Thyroid gland (tissue), 4 donors: ENCODE data around the gene SERPINB2. TPM values are rescaled to one million over a fixed set of nuclear protein-coding genes. Genes with fewer than 3 reads are reported as not detected.
"Not testable (repeated sequence)": the region's sequence is repeated elsewhere in the genome, so short reads cannot be mapped to it uniquely, and the experiment has no call there.

Experiments used
- DNase-seq, 2 donors: peaks; one replicate each; pipeline ENCODE4 v3.0.0-alpha.2; 2019
- H3K27ac ChIP-seq, 3 donors: fragments of 200-600 bp; sonication (generic); 1 replicate in 2 of 3; 2 replicates in 1 of 3; pipeline ENCODE4 v1.5.1; 2016 to 2019; ENCODE audit warnings: mild to moderate bottlenecking in 1 of 3, moderate library complexity in 1 of 3
- H3K27me3 ChIP-seq: fragments of 200-600 bp; sonication (generic); one replicate; pipeline ENCODE4 v1.5.1; 2019
- H3K36me3 ChIP-seq, 2 donors: fragments of 200-600 bp; sonication (generic); one replicate each; pipeline ENCODE4 v1.5.1; 2016 to 2019
- H3K4me1 ChIP-seq, 2 donors: fragments of 200-600 bp; sonication (generic); one replicate each; pipeline ENCODE4 v1.5.1; 2017 to 2019
- H3K4me3 ChIP-seq, 3 donors: fragments of 200-600 bp; sonication (generic); replicated peaks in 1 of 3; 1 replicate in 2 of 3; 2 replicates in 1 of 3; pipeline ENCODE4 v1.5.1; 2016; ENCODE audit warnings: mild to moderate bottlenecking in 1 of 3
- H3K9me3 ChIP-seq: fragments of 200-600 bp; sonication (generic); one replicate; pipeline ENCODE4 v1.5.1; 2017
- CTCF ChIP-seq, 6 experiments: fragments of 200-600 bp in 3 of 6; fragments of 450-650 bp in 3 of 6; sonication (generic) in 3 of 6; IDR thresholded peaks; one replicate each; pipeline ENCODE4 v1.5.1; 2016 to 2019; ENCODE audit warnings: antibody characterized with exemption in 6 of 6, mild to moderate bottlenecking in 2 of 6, inconsistent platforms in 1 of 6, moderate library complexity in 1 of 6
- POLR2A ChIP-seq, 2 donors: fragments of 450-650 bp; IDR thresholded peaks; one replicate each; pipeline ENCODE4 v1.6.1; 2017; ENCODE audit warnings: antibody characterized with exemption in 2 of 2, mild to moderate bottlenecking in 2 of 2, moderate library complexity in 1 of 2
- WGBS, 2 donors: methylation state at CpG; one replicate each; pipeline ENCODE4 v1.1.5; 2017; 5-methylcytosine and 5-hydroxymethylcytosine counted together
- intact Hi-C: fragments of 100-400 bp; cut with DNase I; formaldehyde crosslinking; loops from one replicate; pipeline ENCODE4 v1.15.1; 2023
- total RNA-seq, 4 donors: library from RNA; depleted of rRNA; stranded (reverse); fragments of >200 nt; gene quantifications; one replicate each; pipeline ENCODE4 v1.2.3, GENCODE V29; 2016

SERPINB2 gene
- total RNA-seq, 4 donors from 2014 or later = 0.22 to 0.67 TPM; not detected in 2

GRCh38 chr18:63928331-63928730, 40.8 kb downstream of the SERPINB2 start:
- WGBS, 2 donors = 79 to 86% methylated on average over 8 of the region's 8 CpGs
- TF ChIP-seq CTCF (IDR thresholded peaks at IDR 0.05) = no peak
- no peak for TF ChIP-seq POLR2A (IDR thresholded peaks at IDR 0.05)

DNA sequence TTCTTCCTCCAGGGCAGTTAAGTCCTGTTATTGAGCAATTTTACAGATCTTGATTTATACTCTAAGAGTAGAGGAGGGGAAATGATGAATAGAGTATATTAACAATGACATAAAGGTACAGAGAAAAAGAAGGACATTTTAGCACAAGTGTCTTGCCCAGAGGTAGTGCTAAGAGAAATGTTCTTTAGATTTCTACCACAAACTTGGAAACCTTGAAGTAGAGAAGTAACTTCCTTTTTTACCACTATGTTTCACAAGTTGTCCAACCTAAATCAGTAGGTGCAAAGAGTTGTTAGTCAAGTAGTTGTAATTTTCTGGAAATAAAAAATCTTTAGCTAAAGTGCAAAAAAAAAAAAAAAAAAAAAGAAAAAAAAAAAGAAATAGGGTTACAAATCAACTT, 41.9 kb downstream of the SERPINB2 start:
- H3K4me3 ChIP-seq, H3K36me3 ChIP-seq, H3K27ac ChIP-seq, H3K4me1 ChIP-seq, H3K27me3 ChIP-seq, DNase-seq, intact Hi-C loops, H3K9me3 ChIP-seq: not testable (repeated sequence)

More at GRCh38 chr18:63928331-63928730, 40.8 kb downstream of the SERPINB2 start:
- Histone ChIP-seq H3K27me3 (no peaks in the 10 kb centered on the region), H3K9me3 (no peaks in the 10 kb centered on the region), H3K4me3 (no peak overlapping the region), H3K4me1 (no peaks in the 10 kb centered on the region), H3K36me3 (no peaks in the 10 kb centered on the region), H3K27ac (no peak overlapping the region)
- no peak for DNase-seq
- intact Hi-C loops = no loop called here

DNA sequence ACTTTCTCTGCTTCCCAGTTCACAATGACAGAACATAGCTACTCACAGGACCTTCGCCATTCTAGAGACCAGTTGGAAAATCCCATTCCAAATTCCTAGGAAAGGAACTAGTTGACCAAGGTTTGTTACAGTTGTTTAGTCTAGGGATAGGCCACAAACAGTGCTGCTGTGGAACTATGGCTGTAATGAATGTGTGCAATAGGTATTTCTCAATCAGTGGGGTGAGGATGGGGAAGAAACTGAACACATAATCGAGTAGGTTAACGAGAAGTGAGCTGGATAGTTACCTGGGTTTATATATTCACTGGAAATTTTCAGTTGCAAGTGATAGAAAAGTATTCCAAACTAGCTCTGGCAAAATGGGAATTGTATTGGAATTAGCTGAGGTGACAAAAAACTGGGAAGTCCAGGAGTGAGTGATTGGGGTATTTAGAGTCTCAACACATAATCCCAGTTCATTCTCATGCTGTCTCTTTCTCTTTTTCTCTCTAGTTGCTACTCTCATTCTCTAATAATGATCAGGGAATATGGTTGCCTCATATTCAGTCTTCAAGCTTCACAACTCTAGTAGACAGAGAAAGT, 43.4 kb downstream of the SERPINB2 start:
- TF ChIP-seq POLR2A (IDR thresholded peaks at IDR 0.05) = no peak
- TF ChIP-seq CTCF (IDR thresholded peaks at IDR 0.05) = no peak
- 87 to 92% methylated on average over 3 of the region's 3 CpGs for WGBS, 2 donors
- Histone ChIP-seq H3K27ac (no peak overlapping the region), H3K4me3 (no peak overlapping the region), H3K27me3 (no peaks in the 10 kb centered on the region), H3K36me3 (no peaks in the 10 kb centered on the region), H3K4me1 (no peaks in the 10 kb centered on the region), H3K9me3 (no peaks in the 10 kb centered on the region)
- DNase-seq = no peak
- intact Hi-C loops = no loop called here

DNA sequence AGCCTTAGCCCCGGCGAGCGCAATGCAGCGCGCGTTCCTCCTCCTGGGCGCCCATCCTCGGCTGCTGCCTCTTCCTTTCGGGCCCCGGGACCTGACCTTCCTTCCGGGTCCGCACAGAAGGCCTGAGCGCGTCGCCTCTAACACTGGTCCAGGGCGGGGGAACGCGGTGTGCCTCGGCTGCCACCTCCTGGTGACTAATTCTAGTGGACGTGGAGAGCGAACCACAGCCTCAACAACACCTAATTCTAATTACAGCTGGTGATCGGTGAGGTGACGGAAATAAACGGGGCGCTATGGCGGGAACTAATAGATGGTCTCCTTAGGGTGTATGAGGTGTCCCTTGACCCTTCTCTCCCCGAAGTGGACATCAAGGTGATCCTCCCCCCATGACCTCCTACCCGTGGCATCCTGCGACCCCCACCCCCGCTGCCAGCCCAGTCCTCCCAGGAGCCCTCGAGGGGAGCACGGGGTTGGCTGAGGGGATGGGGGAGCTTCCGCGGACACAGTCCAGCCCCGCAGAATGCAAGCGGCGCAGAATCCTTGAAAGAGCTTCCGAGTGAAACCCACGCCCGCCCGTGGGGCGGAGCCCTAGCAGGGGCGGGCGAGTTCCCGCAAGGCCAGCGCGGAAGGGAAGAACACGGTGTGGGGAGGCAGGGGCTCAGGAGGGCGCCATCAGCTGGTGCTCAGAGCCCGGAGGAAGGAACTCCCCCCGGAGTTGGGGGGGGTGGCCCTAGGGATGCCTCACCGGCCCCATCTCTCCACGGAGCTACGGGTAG, 48.8 kb downstream of the SERPINB2 start:
- no peaks in the 10 kb centered on the region for H3K36me3 ChIP-seq
- H3K4me3 ChIP-seq = peak overlapping the region; percentile 5 to 32 (median 18)
- H3K27me3 ChIP-seq = no peaks in the 10 kb centered on the region
- 2% methylated on average over 29 to 30 of the region's 54 CpGs for WGBS, 2 donors
- DNase-seq = peak; percentile 75 to 81
- H3K4me1 ChIP-seq = peaks cover 4 to 6% of the 10 kb centered on the region in 2 donors
- H3K9me3 ChIP-seq = no peaks in the 10 kb centered on the region
- no peak overlapping the region for H3K27ac ChIP-seq
- TF ChIP-seq POLR2A (IDR thresholded peaks at IDR 0.05) (no peak), CTCF (IDR thresholded peaks at IDR 0.05) (peak in 5 of 6 experiments; percentile 44 to 83 (median 63))
- intact Hi-C loops = no loop called here

- intact Hi-C loops = no loop called here
- Histone ChIP-seq H3K9me3 (no peaks in the 10 kb centered on the region), H3K27me3 (no peaks in the 10 kb centered on the region), H3K4me1 (peaks cover 4 to 6% of the 10 kb centered on the region in 2 donors), H3K27ac (no peak overlapping the region), H3K4me3 (peak overlapping the region in 1 of 3 donors; percentile 32), H3K36me3 (no peaks in the 10 kb centered on the region)
- no peak for TF ChIP-seq POLR2A (IDR thresholded peaks at IDR 0.05)
- no peak for TF ChIP-seq CTCF (IDR thresholded peaks at IDR 0.05)
- no peak for DNase-seq
- 50 to 56% methylated on average over 12 to 18 of the region's 19 CpGs for WGBS, 2 donors
Measured at GRCh38 chr18:63936932-63937393, 49.5 kb downstream of the SERPINB2 start.
